ENCODE measurements around the gene EMP3.

- TF ChIP-seq, protein P1, sequence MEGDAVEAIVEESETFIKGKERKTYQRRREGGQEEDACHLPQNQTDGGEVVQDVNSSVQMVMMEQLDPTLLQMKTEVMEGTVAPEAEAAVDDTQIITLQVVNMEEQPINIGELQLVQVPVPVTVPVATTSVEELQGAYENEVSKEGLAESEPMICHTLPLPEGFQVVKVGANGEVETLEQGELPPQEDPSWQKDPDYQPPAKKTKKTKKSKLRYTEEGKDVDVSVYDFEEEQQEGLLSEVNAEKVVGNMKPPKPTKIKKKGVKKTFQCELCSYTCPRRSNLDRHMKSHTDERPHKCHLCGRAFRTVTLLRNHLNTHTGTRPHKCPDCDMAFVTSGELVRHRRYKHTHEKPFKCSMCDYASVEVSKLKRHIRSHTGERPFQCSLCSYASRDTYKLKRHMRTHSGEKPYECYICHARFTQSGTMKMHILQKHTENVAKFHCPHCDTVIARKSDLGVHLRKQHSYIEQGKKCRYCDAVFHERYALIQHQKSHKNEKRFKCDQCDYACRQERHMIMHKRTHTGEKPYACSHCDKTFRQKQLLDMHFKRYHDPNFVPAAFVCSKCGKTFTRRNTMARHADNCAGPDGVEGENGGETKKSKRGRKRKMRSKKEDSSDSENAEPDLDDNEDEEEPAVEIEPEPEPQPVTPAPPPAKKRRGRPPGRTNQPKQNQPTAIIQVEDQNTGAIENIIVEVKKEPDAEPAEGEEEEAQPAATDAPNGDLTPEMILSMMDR (IDR thresholded peaks at IDR 0.05), result no peak
- TF ChIP-seq POLR2AphosphoS5 (IDR thresholded peaks at IDR 0.05), result no peak
Observed at GRCh38 chr19:48302600-48302959, 22.8 kb upstream of the EMP3 start.
